MM.1S (cell line): ENCODE results near the gene KLC1.

Experiments
- DNase-seq: peaks from one replicate; pipeline ENCODE4 v3.0.0-alpha.2; 2015
- H2AFZ ChIP-seq: fragments of 300-600 bp; sonication (generic); 2 replicates; pipeline ENCODE4 v1.6.0; 2016; ENCODE audit warnings: antibody characterized with exemption, low read length
- H3F3A ChIP-seq: fragments of 300-600 bp; sonication (generic); 2 replicates; pipeline ENCODE4 v1.6.1; 2016; ENCODE audit warnings: mild to moderate bottlenecking, antibody characterized with exemption, low read length, moderate library complexity, mixed read lengths; ENCODE audit not compliant: insufficient read depth
- H3K27ac ChIP-seq: fragments of 300-600 bp; sonication (generic); 2 replicates; pipeline ENCODE4 v1.5.1; 2016; ENCODE audit warnings: mild to moderate bottlenecking, low read length
- H3K27me3 ChIP-seq: fragments of 300-600 bp; sonication (generic); replicated peaks from 2 replicates; pipeline ENCODE4 v1.6.0; 2016; ENCODE audit warnings: low read length; ENCODE audit not compliant: insufficient read depth
- H3K36me3 ChIP-seq: fragments of 300-600 bp; sonication (generic); replicated peaks from 2 replicates; pipeline ENCODE4 v1.6.1; 2016; ENCODE audit warnings: mild to moderate bottlenecking, low read length, mixed read lengths; ENCODE audit not compliant: insufficient read depth
- H3K4me1 ChIP-seq: fragments of 300-600 bp; sonication (generic); 2 replicates; pipeline ENCODE4 v1.6.1; 2016; ENCODE audit warnings: low read length, mixed read lengths
- H3K4me2 ChIP-seq: fragments of 300-600 bp; sonication (generic); 2 replicates; pipeline ENCODE4 v1.6.0; 2016; ENCODE audit warnings: low read depth, low read length
- H3K4me3 ChIP-seq: fragments of 300-600 bp; sonication (generic); 2 replicates; pipeline ENCODE4 v1.5.1; 2016; ENCODE audit warnings: low read length, mixed read lengths
- H3K79me2 ChIP-seq: fragments of 300-600 bp; sonication (generic); 2 replicates; pipeline ENCODE4 v1.6.1; 2016; ENCODE audit warnings: mixed run types, low read length, mixed read lengths
- H3K9ac ChIP-seq: fragments of 300-600 bp; sonication (generic); 2 replicates; pipeline ENCODE4 v1.6.1; 2016; ENCODE audit warnings: low read length, mixed read lengths
- H3K9me2 ChIP-seq: fragments of 300-600 bp; sonication (generic); replicated peaks from 2 replicates; pipeline ENCODE4 v1.6.1; 2016; ENCODE audit warnings: mild to moderate bottlenecking, low read length, mixed read lengths; ENCODE audit not compliant: insufficient read depth
- H3K9me3 ChIP-seq: fragments of 300-600 bp; sonication (generic); replicated peaks from 2 replicates; pipeline ENCODE4 v1.6.1; 2016; ENCODE audit warnings: mild to moderate bottlenecking, low read length, mixed read lengths; ENCODE audit not compliant: insufficient read depth
- H4K20me1 ChIP-seq: fragments of 300-600 bp; sonication (generic); 2 replicates; pipeline ENCODE4 v1.6.1; 2016; ENCODE audit warnings: mild to moderate bottlenecking, low read length, moderate library complexity, mixed read lengths; ENCODE audit not compliant: insufficient read depth
- EZH2 ChIP-seq: fragments of 300-600 bp; sonication (generic); optimal IDR thresholded peaks from 2 replicates; pipeline ENCODE3; 2017; ENCODE audit warnings: low read depth, mild to moderate bottlenecking, antibody characterized with exemption, low read length, mixed read lengths
- EZH2phosphoT487 ChIP-seq: fragments of 300-600 bp; sonication (generic); IDR thresholded peaks from 2 replicates; pipeline ENCODE4 v1.6.1; 2018; ENCODE audit warnings: antibody characterized with exemption, low read length
- TF ChIP-seq, protein P1 (sequence below): fragments of 300-600 bp; sonication (generic); IDR thresholded peaks from 2 replicates; pipeline ENCODE4 v1.5.1; 2016; ENCODE audit warnings: antibody characterized with exemption, low read length, mixed read lengths

Gene KLC1

DNA sequence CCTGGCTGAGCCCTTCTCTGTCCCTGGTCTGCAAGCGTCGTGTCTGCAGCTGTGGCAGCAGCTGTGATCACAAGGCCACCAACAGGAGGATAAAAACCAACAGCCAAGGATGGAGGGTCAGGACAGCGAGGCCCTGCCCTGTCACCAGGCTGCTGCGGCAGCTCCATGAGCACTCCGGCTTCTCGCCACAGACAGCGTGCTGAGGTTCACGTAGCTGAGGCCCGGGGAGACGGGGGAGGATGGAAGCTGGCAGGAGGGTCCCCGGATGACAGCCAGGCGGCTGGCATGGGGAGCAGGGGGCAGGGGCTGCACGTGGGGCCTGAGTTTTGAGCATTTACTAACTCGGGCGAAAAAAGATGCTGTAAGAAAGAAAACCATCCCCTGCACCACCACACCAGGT is 80.8 kb downstream of the KLC1 start:
- no peaks in the 10 kb centered on the region for H3K9me2 ChIP-seq
- no peak overlapping the region for H2AFZ ChIP-seq
- TF ChIP-seq EZH2phosphoT487 (no peak), EZH2 (no peak)
- TF ChIP-seq, protein P1, sequence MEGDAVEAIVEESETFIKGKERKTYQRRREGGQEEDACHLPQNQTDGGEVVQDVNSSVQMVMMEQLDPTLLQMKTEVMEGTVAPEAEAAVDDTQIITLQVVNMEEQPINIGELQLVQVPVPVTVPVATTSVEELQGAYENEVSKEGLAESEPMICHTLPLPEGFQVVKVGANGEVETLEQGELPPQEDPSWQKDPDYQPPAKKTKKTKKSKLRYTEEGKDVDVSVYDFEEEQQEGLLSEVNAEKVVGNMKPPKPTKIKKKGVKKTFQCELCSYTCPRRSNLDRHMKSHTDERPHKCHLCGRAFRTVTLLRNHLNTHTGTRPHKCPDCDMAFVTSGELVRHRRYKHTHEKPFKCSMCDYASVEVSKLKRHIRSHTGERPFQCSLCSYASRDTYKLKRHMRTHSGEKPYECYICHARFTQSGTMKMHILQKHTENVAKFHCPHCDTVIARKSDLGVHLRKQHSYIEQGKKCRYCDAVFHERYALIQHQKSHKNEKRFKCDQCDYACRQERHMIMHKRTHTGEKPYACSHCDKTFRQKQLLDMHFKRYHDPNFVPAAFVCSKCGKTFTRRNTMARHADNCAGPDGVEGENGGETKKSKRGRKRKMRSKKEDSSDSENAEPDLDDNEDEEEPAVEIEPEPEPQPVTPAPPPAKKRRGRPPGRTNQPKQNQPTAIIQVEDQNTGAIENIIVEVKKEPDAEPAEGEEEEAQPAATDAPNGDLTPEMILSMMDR = no peak
- peaks cover 10% of the 10 kb centered on the region for H3K79me2 ChIP-seq
- no peak overlapping the region for H3K27ac ChIP-seq
- no peak overlapping the region for H3K4me2 ChIP-seq
- H3K9me3 ChIP-seq = no peaks in the 10 kb centered on the region
- H3K27me3 ChIP-seq = no peaks in the 10 kb centered on the region
- DNase-seq = no peak
- H4K20me1 ChIP-seq = no peaks in the 10 kb centered on the region
- no peak overlapping the region for H3K9ac ChIP-seq
- H3K4me1 ChIP-seq = no peaks in the 10 kb centered on the region
- H3F3A ChIP-seq = no peaks in the 10 kb centered on the region
- H3K4me3 ChIP-seq = no peak overlapping the region
- no peaks in the 10 kb centered on the region for H3K36me3 ChIP-seq

DNA sequence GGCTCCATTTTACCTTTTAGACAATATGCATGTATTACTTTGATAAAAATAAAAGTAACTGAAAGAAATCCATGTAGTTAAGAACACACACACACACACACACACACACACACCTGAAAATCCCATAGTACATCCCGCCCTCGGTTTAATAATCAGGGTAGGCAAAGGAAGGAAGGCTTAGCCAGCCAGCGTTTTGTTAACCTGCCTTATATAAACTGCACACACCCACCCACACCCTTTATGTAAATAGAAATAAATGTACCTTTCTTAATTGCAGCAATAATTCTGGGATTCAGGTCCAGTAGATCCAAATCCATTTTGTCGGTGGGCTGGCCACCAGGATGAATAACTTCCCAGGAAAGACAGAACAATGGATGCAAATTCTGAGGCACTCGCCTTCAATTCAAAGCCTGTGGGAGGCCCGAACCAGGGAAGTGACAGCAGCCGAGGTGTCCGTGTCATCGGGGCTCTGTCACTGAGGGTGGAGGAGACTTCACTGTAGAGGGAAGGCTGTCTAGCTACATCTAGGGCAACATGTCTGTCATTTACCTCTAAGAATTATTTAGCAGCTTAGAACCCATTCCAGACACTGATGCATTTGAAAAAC is 81.9 kb downstream of the KLC1 start:
- Histone ChIP-seq H3K27me3 (no peaks in the 10 kb centered on the region), H3K4me3 (no peak overlapping the region), H3K9me3 (no peaks in the 10 kb centered on the region), H2AFZ (no peak overlapping the region), H3K36me3 (no peaks in the 10 kb centered on the region), H3F3A (no peaks in the 10 kb centered on the region), H3K4me1 (no peaks in the 10 kb centered on the region), H3K4me2 (no peak overlapping the region), H3K79me2 (peaks cover 10% of the 10 kb centered on the region), H3K27ac (no peak overlapping the region), H4K20me1 (no peaks in the 10 kb centered on the region), H3K9me2 (no peaks in the 10 kb centered on the region), H3K9ac (no peak overlapping the region)
- no peak for DNase-seq
- TF ChIP-seq, protein P1 = no peak
- no peak for TF ChIP-seq EZH2phosphoT487

DNA sequence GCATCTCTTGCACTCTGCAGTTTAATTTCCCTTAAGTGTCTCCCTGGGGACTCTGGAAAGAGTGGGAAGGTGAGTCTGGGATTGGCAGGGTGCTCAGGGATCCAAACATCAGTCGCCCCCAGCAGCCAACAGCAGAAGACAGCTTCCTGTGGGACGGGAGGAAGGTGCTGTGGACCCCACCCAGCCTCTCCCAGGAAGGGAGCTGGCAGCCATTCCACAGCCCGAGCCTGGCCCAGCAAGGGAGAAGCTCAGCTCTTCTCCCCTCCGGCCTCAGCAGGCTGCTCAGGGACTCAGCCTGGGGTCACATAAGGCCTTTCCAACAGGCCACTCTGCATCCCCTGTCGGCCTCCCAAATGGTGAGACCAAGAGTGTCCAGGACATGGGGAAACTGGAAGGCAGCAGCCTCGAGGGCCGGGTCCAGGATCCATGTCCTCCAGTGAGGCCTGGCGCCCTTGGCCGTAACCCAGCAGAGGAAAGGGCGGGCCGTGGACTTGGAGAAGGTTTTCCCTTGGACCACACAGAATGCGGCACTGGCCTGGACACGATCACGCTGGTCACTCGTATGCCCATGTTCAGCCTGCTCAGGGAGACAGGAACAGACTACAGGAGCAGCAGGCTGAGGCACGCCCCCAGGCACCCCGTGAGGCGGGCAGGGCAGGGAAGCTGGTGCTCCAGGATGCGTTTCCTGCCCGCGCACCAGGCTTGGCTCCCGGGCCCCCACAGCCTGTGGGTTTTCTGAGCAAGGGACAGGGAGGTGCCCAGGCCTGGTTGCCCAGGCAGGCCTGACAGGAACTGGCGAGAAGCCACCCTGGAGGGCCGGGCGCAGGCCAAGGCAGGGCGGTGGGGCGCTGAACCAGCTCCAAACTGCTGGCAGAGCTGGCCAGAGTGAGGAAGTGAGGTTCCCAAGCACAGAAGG is 82.8 kb downstream of the KLC1 start:
- no peaks in the 10 kb centered on the region for H3K4me1 ChIP-seq
- H3F3A ChIP-seq = no peaks in the 10 kb centered on the region
- H3K4me3 ChIP-seq = no peak overlapping the region
- H3K36me3 ChIP-seq = no peaks in the 10 kb centered on the region
- no peak overlapping the region for H2AFZ ChIP-seq
- no peak overlapping the region for H3K9ac ChIP-seq
- no peak for DNase-seq
- H3K79me2 ChIP-seq = peaks cover 16% of the 10 kb centered on the region
- no peak overlapping the region for H3K27ac ChIP-seq
- H4K20me1 ChIP-seq = no peaks in the 10 kb centered on the region
- no peak for TF ChIP-seq EZH2
- TF ChIP-seq, protein P1 = no peak
- no peak for TF ChIP-seq EZH2phosphoT487
- H3K9me3 ChIP-seq = no peaks in the 10 kb centered on the region
- no peak overlapping the region for H3K4me2 ChIP-seq
- no peaks in the 10 kb centered on the region for H3K9me2 ChIP-seq
- no peaks in the 10 kb centered on the region for H3K27me3 ChIP-seq
